NCI-H2196 treated with DMSO at 0.1 percent for 48 hours (cell line): ENCODE results near the gene THRB.

ENCODE experiments used
- DNase-seq: peaks from one replicate; lab custom pipeline; 2025; ENCODE audit not compliant: unreplicated experiment; lab: John Stamatoyannopoulos, UW

The THRB gene

DNA sequence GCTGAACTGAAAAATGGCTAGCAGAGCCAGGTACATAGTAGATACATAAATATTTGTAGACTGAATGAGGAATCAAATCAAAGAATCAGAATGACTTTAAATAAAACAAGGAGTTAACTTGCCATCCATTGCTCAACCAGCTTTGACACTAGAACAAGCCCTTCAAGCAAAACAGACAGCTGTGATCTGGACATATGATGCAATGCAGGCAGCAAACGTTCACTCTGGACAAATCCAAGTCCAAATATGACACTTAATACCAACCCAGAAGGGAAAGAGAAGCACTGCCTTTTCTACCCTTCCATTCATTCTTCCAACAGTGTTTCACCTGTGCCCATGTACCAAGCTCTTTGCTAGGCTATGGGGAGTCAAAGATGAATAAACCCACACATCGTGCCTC lies 4.5 kb downstream of the THRB start:
- DNase-seq, result no peak

GRCh38 chr3:24487325-24488262 lies 7.1 kb downstream of the THRB start:
- no peak for DNase-seq

- DNase-seq, result no peak
These were observed 9.1 kb downstream of the THRB start for GRCh38 chr3:24485511-24485910.

GRCh38 chr3:24483873-24484272 lies 10.8 kb downstream of the THRB start:
- DNase-seq, result no peak

DNA sequence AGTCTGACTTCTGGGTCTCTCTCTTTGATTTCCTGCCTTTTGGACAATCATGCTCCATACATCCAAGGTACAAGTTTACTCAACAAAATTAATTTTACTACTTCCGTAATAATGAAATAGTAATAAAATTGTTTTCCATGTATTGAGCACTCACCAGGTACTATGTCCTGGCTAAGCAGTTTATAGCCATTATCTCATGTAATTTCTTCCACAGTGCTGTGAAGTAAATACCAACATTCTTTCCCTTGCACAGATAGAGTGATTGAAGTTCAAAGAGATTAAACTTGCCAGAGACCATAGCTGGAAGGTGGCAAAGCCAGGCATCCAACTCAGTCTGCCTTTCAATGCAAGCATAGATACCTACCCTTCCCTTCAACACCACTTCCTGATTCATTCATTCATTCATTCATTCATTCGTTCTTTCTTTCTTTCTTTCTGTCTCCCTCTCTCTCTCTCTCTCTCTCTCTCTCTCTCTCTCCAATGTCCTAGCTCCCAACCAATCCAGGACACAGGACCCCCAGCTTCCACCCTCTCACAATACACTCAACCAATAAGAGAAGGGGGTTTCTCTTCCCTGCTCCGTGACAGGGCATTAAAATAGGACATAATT lies 12.4 kb downstream of the THRB start:
- DNase-seq, result no peak

DNA sequence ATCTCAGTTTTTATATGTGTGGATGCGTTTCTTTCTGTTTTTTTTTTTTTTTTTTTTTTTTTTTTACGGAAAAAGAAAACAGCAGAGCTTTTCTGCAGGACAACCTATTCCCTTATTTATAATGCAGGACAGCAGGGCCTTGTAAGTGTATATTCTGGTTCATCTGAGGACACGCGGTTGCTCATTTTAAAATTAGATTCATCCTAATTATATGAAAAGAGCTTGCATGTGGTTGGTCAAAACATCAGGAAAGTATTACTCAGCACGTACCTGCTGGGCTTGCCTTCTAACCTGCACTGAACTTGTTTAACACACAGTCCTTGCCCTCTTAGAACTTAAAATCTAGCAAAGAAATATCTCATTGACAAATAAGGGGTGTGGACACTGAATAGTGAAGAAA lies 13.5 kb downstream of the THRB start:
- DNase-seq, result no peak

- no peak for DNase-seq
These were observed 14.2 kb downstream of the THRB start for GRCh38 chr3:24480497-24480896.

DNA sequence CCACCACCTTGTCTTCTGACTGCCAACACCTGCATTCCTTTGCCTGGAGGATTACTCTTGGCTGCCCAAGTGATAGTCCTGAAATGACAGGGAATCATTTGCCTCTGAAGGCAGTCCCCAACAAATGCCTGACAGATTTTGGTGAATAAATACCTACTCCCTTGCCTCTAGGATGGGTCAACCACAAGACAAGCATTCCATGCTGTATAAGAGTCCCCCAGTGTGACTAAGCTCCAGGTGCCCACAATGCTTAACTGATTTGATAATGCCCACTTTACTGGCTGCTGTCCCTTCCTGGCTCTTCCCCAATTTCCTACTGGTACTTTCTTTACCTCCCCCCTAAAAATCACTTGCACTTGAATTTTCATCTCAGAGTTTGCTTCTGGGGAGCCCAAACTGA lies 14.8 kb downstream of the THRB start:
- DNase-seq, result no peak

DNA sequence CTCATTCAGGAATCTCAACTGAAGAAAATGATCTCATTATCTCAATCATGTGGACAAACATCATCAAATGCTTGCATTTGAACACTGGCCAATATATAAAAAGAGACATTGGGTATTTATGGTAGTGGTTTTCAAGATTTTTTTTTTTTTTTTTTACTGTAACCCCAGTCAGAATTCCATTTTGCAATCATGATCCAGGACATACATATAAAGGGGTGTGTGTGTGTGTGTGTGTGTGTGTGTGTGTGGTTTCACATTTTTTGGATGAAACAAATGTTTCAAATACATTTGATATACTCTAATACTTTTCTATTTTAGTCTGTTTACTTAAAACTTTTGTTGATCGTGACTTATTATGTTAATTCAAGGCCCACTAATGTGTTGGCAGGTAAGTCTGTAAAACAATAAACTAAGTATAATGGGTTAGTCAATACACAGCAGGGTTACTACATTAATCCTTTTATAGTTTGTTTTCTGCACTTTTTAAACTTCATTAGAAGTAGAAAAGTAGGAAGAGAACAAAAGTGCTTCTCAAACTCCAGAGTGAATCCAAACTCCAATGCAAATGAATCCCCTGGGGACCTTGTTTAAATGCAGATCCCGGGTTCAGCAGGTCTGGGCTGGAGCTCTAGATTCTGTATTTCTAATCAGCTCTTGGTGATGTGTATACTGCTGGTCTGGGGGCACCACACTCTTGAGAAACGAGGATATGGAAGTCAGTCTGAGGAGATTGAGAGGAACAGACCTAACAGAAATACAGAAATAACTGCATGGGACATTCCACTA lies 17.6 kb downstream of the THRB start:
- DNase-seq, result no peak

- no peak for DNase-seq
These were observed 18.7 kb downstream of the THRB start for GRCh38 chr3:24475925-24476324.

DNA sequence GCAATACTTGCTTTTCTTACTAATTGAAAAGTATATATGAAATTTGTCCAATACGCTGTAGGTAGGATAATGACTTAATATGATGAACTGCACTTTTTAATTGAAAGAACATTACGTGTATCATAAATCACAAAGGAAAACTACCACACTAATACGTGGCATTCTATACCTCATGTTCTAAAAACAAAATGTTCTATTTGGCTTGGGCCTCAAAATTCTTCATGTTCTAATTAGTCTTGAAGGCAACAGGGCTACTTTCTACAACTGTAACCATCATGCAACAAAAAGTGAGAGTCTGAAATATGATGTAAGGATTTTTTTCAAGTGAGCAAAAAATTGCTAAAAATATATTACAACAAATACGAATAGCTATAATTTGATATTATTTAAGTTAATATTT lies 19.8 kb downstream of the THRB start:
- no peak for DNase-seq

DNA sequence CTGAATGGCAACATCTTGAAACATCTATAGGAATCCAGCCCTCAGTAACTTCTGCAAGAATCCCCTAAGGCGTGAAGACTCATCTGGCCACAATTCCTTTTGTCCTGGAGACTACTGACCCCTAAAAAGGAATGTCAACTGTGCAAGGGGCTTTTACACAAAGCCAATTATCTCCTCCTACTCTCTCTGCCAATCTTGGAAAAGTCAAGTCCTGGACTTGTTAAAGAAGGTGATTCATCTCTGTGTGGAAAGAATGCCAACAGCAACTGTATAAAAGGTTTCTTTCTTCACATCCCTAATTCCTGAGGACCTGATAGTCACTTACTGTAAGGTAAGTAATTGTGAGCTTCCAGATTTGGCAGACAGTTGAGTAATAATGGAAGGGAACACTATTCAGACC lies 22.3 kb downstream of the THRB start:
- DNase-seq, result no peak

DNA sequence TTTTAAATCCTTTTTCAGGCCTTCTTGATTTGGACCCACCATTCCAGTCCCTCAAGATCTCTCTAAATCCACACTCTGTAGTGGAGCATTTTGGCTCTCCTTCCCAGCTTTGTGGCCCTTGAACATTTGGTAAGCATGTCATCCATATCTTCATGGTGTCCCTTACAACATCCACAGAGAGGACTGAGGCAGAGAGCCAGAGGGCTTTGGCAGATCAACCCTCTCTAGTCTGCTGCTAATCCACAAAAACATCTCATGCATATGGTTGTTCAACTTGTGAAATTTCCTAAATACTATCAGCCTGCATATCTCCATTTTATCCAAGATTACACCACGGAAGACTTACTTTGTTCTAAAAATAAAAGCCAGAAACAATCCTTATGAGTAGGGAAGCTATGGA lies 23.2 kb downstream of the THRB start:
- DNase-seq, result no peak

DNA sequence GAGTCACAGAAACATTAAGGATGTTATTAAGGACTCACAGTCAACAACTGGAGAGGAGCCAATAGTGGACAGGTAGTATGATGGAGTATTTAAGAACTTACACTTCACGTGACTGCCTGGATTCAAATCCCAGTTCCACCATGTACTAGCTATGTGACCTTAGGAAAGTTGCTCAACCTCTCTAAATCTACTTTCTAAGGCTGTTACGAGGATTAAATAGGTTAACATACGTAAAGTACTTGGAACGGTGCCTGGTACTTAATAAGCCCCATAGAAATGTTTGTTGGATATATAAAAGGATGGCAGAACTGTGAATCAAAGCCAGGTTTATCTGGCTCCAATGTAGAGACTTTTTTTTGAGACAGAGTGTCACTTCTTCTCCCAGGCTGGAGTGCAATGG lies 24.4 kb downstream of the THRB start:
- no peak for DNase-seq

DNA sequence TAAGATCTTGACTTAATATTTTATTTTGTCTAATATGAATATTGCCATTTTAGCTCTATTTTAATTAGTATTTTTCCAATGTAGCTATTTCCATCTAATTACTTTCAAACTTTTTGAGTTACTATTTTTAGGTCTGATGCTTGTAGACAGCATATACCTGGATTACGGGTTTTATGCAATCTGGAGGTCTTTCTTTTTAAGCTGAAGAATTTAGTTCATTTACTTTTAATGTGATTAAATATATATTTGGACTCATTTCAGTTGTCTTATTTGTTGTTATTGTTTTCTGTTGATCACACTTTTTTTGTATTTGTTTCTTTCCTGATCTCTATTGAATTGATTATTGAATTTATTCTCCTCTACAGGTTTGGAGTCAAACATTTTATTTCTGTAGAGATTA lies 30.3 kb downstream of the THRB start:
- no peak for DNase-seq

- DNase-seq, result no peak
These were observed 31.9 kb downstream of the THRB start for GRCh38 chr3:24462737-24463136.

- no peak for DNase-seq
These were observed 33.7 kb downstream of the THRB start for GRCh38 chr3:24460974-24461373.

DNA sequence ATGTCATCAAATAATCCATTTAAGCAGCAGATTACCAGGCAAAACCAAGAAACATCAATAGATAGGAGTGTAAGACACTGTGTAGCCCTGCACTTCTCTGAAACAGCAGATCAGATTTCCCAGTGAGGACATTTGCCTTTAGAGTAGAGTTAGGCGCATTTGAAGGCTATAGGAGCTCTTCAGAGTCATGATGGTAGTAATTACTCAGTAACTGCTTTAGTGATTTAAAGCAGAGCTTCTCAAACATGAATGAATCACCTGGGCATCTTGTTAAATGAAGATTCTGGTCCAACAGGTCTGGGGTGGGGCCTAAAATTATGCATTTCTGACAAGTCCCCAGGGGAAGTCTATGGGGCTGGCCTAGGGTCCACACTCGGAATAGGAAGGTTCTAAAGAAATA lies 36.9 kb downstream of the THRB start:
- no peak for DNase-seq

- no peak for DNase-seq
These were observed 39.8 kb downstream of the THRB start for GRCh38 chr3:24454856-24455255.

DNA sequence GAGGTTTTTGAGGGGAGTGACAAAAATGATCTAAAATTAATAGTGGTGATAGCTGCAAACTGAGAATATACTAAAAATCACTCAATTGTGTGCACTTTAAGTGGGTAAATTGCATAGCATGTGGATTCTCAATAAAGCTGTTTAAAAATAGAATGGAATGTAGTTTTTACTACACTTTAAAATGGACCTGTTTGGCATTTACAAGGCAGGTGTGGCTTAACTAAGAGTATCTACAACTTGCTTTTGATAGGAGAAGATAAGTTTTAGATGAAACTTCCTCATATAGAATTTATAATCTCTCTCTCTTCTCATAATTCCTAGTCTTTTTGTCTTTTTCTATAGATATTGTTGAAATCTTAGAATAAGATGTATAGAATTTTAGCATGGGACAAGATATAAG lies 40.3 kb downstream of the THRB start:
- DNase-seq, result no peak

GRCh38 chr3:24451461-24452099 lies 43.1 kb downstream of the THRB start:
- DNase-seq, result no peak
